K562 (cell line): ENCODE data around the gene PTK7. TPM values are rescaled to one million over a fixed set of nuclear protein-coding genes. Genes with fewer than 3 reads are reported as not detected.

ENCODE experiments used
- ATAC-seq: fragments of 200-7000 bp; cut with Tn5 transposase; 3 replicates; pipeline ENCODE4 v1.9.1; 2020; ENCODE audit warnings: moderate library complexity
- BruUV-seq: library from RNA; stranded (reverse); fragments of 400-500 nt; replicated peaks from 2 replicates; lab custom pipeline; 2021; lab: Mats Ljungman, UMichigan
- CTCF ChIA-PET: fragments of 300-600 bp; formaldehyde crosslinking; extraction: SDS; loops from one replicate; lab custom pipeline; 2021; ENCODE audit warnings: low intra/inter-chr PET ratio; lab: Yijun Ruan, JAX
- POLR2A ChIA-PET: fragments of 300-600, 350-650 bp; sonication (Branson Sonifier 250); formaldehyde crosslinking; extraction: SDS; loops from one replicate; lab custom pipeline; 2021; ENCODE audit warnings: antibody characterized with exemption, inconsistent platforms; lab: Yijun Ruan, JAX
- DNase-seq, 4 experiments: peaks; one replicate each; pipeline versions ENCODE4 v3.0.0 to v3.0.0-alpha.2; 2011 to 2018; ENCODE audit warnings: low spot score in 3 of 4, mixed read lengths in 3 of 4; ENCODE audit errors: extremely low read depth in 1 of 4
- FAIRE-seq: peaks from 2 replicates; lab custom pipeline; 2011; peaks lifted over from hg19 to GRCh38; lab: Jason Lieb, UNC
- H2AFZ ChIP-seq: 2 replicates; pipeline ENCODE4 v1.6.0; 2011; ENCODE audit warnings: low read depth, low read length, control low read depth, inconsistent platforms
- H3K27ac ChIP-seq: fragments of 200-600 bp; 3 replicates; pipeline ENCODE4 v1.8.0; 2011; ENCODE audit warnings: low read depth, mild to moderate bottlenecking, control low read depth, inconsistent platforms, low read length, moderate library complexity, mixed read lengths; ENCODE audit errors: extremely low read depth
- H3K27me3 ChIP-seq, 2 experiments: fragments of 300-600 bp in 1 of 2; 2 replicates in 1 of 2; 3 replicates in 1 of 2; pipeline versions ENCODE4 v1.6.0 to v1.8.0; 2011; ENCODE audit warnings: inconsistent platforms in 2 of 2, low read length in 2 of 2, mild to moderate bottlenecking in 1 of 2, mixed read lengths in 1 of 2, moderate library complexity in 1 of 2; ENCODE audit not compliant: control insufficient read depth in 2 of 2, insufficient read depth in 2 of 2
- H3K36me3 ChIP-seq: fragments of 300-600 bp; 3 replicates; pipeline ENCODE4 v1.8.0; 2011; ENCODE audit warnings: mild to moderate bottlenecking, low read length, inconsistent platforms; ENCODE audit not compliant: control insufficient read depth, insufficient read depth
- H3K4me1 ChIP-seq, 2 experiments: fragments of 200-600 bp in 1 of 2; replicated peaks in 1 of 2; 2 replicates in 1 of 2; 3 replicates in 1 of 2; pipeline versions ENCODE4 v1.5.1 to v1.8.0; 2011; ENCODE audit warnings: inconsistent platforms in 2 of 2, low read length in 2 of 2, mild to moderate bottlenecking in 1 of 2, mixed read lengths in 1 of 2, moderate library complexity in 1 of 2; ENCODE audit not compliant: control insufficient read depth in 2 of 2, insufficient read depth in 2 of 2
- H3K4me2 ChIP-seq: 2 replicates; pipeline ENCODE4 v1.6.1; 2011; ENCODE audit warnings: low read length, control low read depth, inconsistent platforms, mixed read lengths; ENCODE audit not compliant: insufficient read depth
- H3K4me3 ChIP-seq: fragments of 200-600 bp; sonication (generic), shearing (Covaris generic); 2 replicates; pipeline ENCODE4 v1.5.1; 2016; ENCODE audit warnings: control low read depth, inconsistent platforms
- H3K79me2 ChIP-seq: fragments of 200-600 bp; 3 replicates; pipeline ENCODE4 v1.8.0; 2011; ENCODE audit warnings: low read length, inconsistent platforms; ENCODE audit not compliant: control insufficient read depth, insufficient read depth
- H3K9ac ChIP-seq, 2 experiments: 2 replicates each; pipeline versions ENCODE4 v1.6.0 to v1.6.1; 2011; ENCODE audit warnings: low read depth in 2 of 2, low read length in 2 of 2, control low read depth in 1 of 2, inconsistent platforms in 1 of 2, mild to moderate bottlenecking in 1 of 2, mixed read lengths in 1 of 2; ENCODE audit not compliant: insufficient read depth in 1 of 2
- H3K9me1 ChIP-seq: one replicate; pipeline ENCODE4 v1.6.0; 2011; ENCODE audit warnings: inconsistent platforms, mild to moderate bottlenecking, low read length, moderate library complexity; ENCODE audit not compliant: control insufficient read depth, insufficient read depth
- H3K9me3 ChIP-seq: replicated peaks from 2 replicates; pipeline ENCODE4 v1.5.1; 2011; ENCODE audit warnings: low read depth, low read length, inconsistent platforms; ENCODE audit not compliant: control insufficient read depth, insufficient read depth
- H4K20me1 ChIP-seq: replicated peaks from 2 replicates; pipeline ENCODE4 v1.6.1; 2011; ENCODE audit warnings: low read length, inconsistent platforms, mixed read lengths; ENCODE audit not compliant: control insufficient read depth, insufficient read depth
- CAMTA2 ChIP-seq: fragments of 250-450 bp; sonication (Bioruptor Pico); conservative IDR thresholded peaks from 2 replicates; pipeline ENCODE4 v1.5.1; 2022
- EHMT2 ChIP-seq: fragments of 450-650 bp; IDR thresholded peaks from 2 replicates; pipeline ENCODE4 v1.6.1; 2018; ENCODE audit warnings: antibody characterized with exemption
- ETV6 ChIP-seq, 3 experiments: fragments of 150-350 bp in 1 of 3; sonication (generic) in 1 of 3; formaldehyde crosslinking in 1 of 3; IDR thresholded peaks; 2 replicates each; pipeline versions ENCODE4 v1.6.1 to v1.8.0; 2014 to 2022; ENCODE audit warnings: borderline replicate concordance in 2 of 3, low read depth in 2 of 3, antibody characterized with exemption in 1 of 3, low read length in 1 of 3, mild to moderate bottlenecking in 1 of 3, missing genetic modification reagents in 1 of 3
- IFI16 ChIP-seq: fragments of 250-450 bp; sonication (Bioruptor Pico); IDR thresholded peaks from 2 replicates; pipeline ENCODE4 v2.1.2; 2022; ENCODE audit warnings: mild to moderate bottlenecking, inconsistent platforms
- MED1 ChIP-seq: sonication (generic); formaldehyde crosslinking; IDR thresholded peaks from 2 replicates; pipeline ENCODE4 v1.8.1; 2023; ENCODE audit warnings: missing genetic modification reagents, borderline replicate concordance
- MEF2D ChIP-seq: conservative IDR thresholded peaks from 2 replicates; pipeline ENCODE4 v1.6.1; 2016; ENCODE audit warnings: low read depth, missing genetic modification characterization, missing compliant biosample characterization
- NEUROD1 ChIP-seq: fragments of 150-350 bp; IDR thresholded peaks from 2 replicates; pipeline ENCODE4 v1.6.1; 2014; ENCODE audit warnings: borderline replicate concordance, low read length, low read depth; ENCODE audit not compliant: partially characterized antibody
- RBM17 ChIP-seq: fragments of 200-400 bp; formaldehyde crosslinking; IDR thresholded peaks from 2 replicates; pipeline ENCODE4 v1.6.1; 2017; ENCODE audit warnings: low read depth, mild to moderate bottlenecking, low read length, borderline replicate concordance
- SMAD2 ChIP-seq: fragments of 150-350 bp; IDR thresholded peaks from 2 replicates; pipeline ENCODE4 v1.6.1; 2014; ENCODE audit warnings: low read depth, mild to moderate bottlenecking, low read length
- whole genome bisulfite sequencing: fragments of 100-300 bp; shearing (Covaris generic); methylation state at CpG from one replicate; pipeline ENCODE4 v1.1.6; 2016; ENCODE audit warnings: low coverage, mixed read lengths; ENCODE audit not compliant: insufficient coverage; ENCODE audit errors: missing lambda C conversion rate; 5-methylcytosine and 5-hydroxymethylcytosine counted together
- in situ Hi-C: fragments of 300-500 bp; cut with MboI; formaldehyde crosslinking; loops from 4 replicates; pipeline ENCODE4 v1.15.0; 2018; ENCODE audit warnings: inconsistent platforms, mixed read lengths
- intact Hi-C: fragments of 100-400 bp; cut with micrococcal nuclease; formaldehyde crosslinking; loops from 2 replicates; pipeline ENCODE4 v1.14.2; 2022
- polyA plus RNA-seq, 8 experiments: library from polyadenylated mRNA; depleted of rRNA in 4 of 8; stranded (reverse) in 5 of 8; unstranded in 3 of 8; fragments of >200 nt; fragmentation: Nextera tagmentation in 2 of 8; fragmentation: Illumina TruSeq in 1 of 8; extraction: Ambion mirVana in 2 of 8; extraction: Trizol in 1 of 8; gene quantifications; 2 replicates each; pipeline versions ENCODE4 v1.2.1 to v1.2.3, GENCODE V29; 2011 to 2014; ENCODE audit warnings: inconsistent platforms in 1 of 8, missing spikeins in 1 of 8
- total RNA-seq, 7 experiments: library from RNA; depleted of rRNA in 6 of 7; stranded (reverse); fragments of >200 nt in 6 of 7; fragmentation: Illumina TruSeq in 2 of 7; extraction: Trizol in 2 of 7; gene quantifications; 2 replicates each; pipeline versions ENCODE4 v1.2.1 to v1.2.3, GENCODE V29; 2011 to 2021; ENCODE audit warnings: low replicate concordance in 1 of 7
- TF ChIP-seq, protein P1 (sequence below): fragments of 450-650 bp; IDR thresholded peaks from 2 replicates; pipeline ENCODE4 v1.6.1; 2018; ENCODE audit not compliant: partially characterized antibody
- TF ChIP-seq, protein P2 (sequence below): fragments of 450-650 bp; formaldehyde crosslinking; IDR thresholded peaks from 2 replicates; pipeline ENCODE4 v1.4.0; 2022; ENCODE audit warnings: missing genetic modification characterization
- TF ChIP-seq, protein P3 (sequence below): fragments of 450-650 bp; IDR thresholded peaks from 2 replicates; pipeline ENCODE4 v1.7.1; 2018; ENCODE audit warnings: mild to moderate bottlenecking, low read depth; ENCODE audit not compliant: partially characterized antibody

The PTK7 gene
- total and polyA plus RNA-seq, 9 of the 15 experiments (the other 6 are each of a cell fraction or from before 2014, with no cell fraction given), result 0.20 to 6.8 (median 4.2) TPM

DNA sequence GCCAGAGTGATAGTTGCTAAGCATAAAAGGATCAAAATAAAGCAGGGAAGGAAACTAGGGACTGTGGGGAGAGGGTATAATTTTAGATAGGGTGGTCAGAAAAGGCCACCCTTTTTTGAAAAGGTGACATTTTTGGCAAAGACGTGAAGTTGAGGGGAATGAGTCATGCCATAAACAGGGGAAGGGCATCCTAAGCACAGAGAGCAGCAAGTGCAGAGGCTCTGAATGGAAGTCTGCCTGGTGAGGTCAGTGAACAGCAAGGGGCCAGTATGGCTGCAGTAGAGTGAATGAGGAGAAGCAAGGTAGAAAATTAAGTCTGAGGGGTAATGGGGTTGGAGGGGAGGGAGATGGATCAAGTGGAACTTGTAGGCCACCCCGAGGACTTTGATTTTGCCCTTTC, 14.3 kb upstream of the PTK7 start (continued):
- TF ChIP-seq, protein P1, sequence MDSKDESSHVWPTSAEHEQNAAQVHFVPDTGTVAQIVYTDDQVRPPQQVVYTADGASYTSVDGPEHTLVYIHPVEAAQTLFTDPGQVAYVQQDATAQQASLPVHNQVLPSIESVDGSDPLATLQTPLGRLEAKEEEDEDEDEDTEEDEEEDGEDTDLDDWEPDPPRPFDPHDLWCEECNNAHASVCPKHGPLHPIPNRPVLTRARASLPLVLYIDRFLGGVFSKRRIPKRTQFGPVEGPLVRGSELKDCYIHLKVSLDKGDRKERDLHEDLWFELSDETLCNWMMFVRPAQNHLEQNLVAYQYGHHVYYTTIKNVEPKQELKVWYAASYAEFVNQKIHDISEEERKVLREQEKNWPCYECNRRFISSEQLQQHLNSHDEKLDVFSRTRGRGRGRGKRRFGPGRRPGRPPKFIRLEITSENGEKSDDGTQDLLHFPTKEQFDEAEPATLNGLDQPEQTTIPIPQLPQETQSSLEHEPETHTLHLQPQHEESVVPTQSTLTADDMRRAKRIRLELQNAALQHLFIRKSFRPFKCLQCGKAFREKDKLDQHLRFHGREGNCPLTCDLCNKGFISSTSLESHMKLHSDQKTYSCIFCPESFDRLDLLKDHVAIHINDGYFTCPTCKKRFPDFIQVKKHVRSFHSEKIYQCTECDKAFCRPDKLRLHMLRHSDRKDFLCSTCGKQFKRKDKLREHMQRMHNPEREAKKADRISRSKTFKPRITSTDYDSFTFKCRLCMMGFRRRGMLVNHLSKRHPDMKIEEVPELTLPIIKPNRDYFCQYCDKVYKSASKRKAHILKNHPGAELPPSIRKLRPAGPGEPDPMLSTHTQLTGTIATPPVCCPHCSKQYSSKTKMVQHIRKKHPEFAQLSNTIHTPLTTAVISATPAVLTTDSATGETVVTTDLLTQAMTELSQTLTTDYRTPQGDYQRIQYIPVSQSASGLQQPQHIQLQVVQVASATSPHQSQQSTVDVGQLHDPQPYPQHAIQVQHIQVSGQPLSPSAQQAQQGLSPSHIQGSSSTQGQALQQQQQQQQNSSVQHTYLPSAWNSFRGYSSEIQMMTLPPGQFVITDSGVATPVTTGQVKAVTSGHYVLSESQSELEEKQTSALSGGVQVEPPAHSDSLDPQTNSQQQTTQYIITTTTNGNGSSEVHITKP, result no peak
- TF ChIP-seq MED1 (CRISPR knock-in tag), result no peak
- no peak for TF ChIP-seq CAMTA2
- TF ChIP-seq ETV6 (IDR thresholded peaks at IDR 0.05; ENCODE audit: borderline replicate concordance in 1 of 2, low read depth in 2 of 2, low read length in 1 of 2), result no peak
- TF ChIP-seq ETV6 (CRISPR knock-in tag; IDR thresholded peaks at IDR 0.05; ENCODE audit: borderline replicate concordance), result no peak
- TF ChIP-seq SMAD2, result no peak
- no peak for TF ChIP-seq IFI16
- TF ChIP-seq MEF2D (tag), result no peak

DNA sequence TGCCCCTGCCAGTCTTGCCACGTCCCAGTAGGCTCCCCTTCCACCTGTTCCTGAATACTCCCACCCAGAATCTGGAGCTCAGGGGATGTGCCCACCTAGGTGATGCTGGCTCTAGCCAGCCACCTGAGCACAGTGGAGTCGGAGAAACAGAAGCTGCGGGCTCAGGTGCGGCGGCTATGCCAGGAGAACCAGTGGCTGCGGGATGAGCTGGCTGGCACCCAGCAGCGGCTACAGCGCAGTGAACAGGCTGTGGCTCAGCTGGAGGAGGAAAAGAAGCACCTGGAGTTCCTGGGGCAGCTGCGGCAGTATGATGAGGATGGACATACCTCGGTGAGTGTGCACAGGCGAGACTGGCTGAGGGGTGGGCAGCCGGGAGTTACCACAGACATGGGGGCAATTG, 13.3 kb upstream of the PTK7 start:
- Histone ChIP-seq H3K9ac (no peak overlapping the region), H3K4me3 (no peak overlapping the region), H3K9me3 (no peaks in the 10 kb centered on the region), H3K36me3 (peaks cover 10% of the 10 kb centered on the region), H3K9me1 (no peaks in the 10 kb centered on the region), H3K4me2 (no peak overlapping the region), H3K27me3 (no peaks in the 10 kb centered on the region), H2AFZ (no peak overlapping the region), H3K27ac (no peak overlapping the region), H3K79me2 (peaks cover 17% of the 10 kb centered on the region), H4K20me1 (no peaks in the 10 kb centered on the region), H3K4me1 (peaks cover 15 to 17% of the 10 kb centered on the region in 2 experiments)
- DNase-seq (no peak), FAIRE-seq (no peak), ATAC-seq (no peak)
- intact Hi-C loops (no loop called here), in situ Hi-C loops (no loop called here)
- WGBS, result 61% methylated on average over 12 of the region's 12 CpGs
- ChIA-PET POLR2A (interaction anchor here (0.6 to 3.4 kb wide), 3 partner anchors 8 to 41 kb away, joined by 3 to 17 read pairs (median 3); partner anchors contain the start of gene CUL7), CTCF (no interaction called here)
- no TSS peak for BruUV-seq
- TF ChIP-seq, protein P2, sequence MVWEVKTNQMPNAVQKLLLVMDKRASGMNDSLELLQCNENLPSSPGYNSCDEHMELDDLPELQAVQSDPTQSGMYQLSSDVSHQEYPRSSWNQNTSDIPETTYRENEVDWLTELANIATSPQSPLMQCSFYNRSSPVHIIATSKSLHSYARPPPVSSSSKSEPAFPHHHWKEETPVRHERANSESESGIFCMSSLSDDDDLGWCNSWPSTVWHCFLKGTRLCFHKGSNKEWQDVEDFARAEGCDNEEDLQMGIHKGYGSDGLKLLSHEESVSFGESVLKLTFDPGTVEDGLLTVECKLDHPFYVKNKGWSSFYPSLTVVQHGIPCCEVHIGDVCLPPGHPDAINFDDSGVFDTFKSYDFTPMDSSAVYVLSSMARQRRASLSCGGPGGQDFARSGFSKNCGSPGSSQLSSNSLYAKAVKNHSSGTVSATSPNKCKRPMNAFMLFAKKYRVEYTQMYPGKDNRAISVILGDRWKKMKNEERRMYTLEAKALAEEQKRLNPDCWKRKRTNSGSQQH, result no peak
- TF ChIP-seq EHMT2 (no peak), NEUROD1 (no peak), RBM17 (no peak)
- TF ChIP-seq, protein P3, sequence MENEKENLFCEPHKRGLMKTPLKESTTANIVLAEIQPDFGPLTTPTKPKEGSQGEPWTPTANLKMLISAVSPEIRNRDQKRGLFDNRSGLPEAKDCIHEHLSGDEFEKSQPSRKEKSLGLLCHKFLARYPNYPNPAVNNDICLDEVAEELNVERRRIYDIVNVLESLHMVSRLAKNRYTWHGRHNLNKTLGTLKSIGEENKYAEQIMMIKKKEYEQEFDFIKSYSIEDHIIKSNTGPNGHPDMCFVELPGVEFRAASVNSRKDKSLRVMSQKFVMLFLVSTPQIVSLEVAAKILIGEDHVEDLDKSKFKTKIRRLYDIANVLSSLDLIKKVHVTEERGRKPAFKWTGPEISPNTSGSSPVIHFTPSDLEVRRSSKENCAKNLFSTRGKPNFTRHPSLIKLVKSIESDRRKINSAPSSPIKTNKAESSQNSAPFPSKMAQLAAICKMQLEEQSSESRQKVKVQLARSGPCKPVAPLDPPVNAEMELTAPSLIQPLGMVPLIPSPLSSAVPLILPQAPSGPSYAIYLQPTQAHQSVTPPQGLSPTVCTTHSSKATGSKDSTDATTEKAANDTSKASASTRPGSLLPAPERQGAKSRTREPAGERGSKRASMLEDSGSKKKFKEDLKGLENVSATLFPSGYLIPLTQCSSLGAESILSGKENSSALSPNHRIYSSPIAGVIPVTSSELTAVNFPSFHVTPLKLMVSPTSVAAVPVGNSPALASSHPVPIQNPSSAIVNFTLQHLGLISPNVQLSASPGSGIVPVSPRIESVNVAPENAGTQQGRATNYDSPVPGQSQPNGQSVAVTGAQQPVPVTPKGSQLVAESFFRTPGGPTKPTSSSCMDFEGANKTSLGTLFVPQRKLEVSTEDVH, result no peak
